ENCODE measurements around the gene LSM14A. TPM values are rescaled to one million over a fixed set of nuclear protein-coding genes. Genes with fewer than 3 reads are reported as not detected.
"Not testable (repeated sequence)": the region's sequence is repeated elsewhere in the genome, so short reads cannot be mapped to it uniquely, and the experiment has no call there.

LSM14A gene
- total RNA-seq, 1 experiment from 2014 or later: 199 TPM

DNA sequence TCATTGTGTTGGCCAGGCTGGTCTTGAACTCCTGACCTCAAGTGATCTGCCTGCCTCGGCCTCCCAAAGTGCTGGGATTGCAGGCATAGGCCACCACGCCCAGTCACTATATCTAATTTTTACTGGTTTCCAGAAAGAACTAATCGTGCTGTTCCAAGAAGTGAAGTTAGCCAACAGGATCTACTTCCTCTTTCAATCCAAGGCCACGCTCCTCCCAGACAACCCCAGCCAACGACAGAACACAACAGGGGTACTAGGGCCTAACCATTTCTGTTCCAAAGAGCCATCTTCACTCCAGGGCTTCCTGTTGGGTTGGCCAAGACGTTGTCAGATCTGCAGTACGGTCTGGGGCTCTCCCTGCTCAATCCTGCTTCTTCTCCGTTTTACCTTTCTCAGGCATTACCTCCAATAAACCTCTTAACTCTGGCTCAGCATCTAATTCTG is 7.0 kb upstream of the LSM14A start:
- Histone ChIP-seq H2BK5ac (ENCODE audit: insufficient read length, low read length) (no peak overlapping the region), H4K20me1 (ENCODE audit: control insufficient read depth, insufficient read depth, insufficient read length) (no peaks in the 10 kb centered on the region), H3K79me1 (ENCODE audit: insufficient read depth, low read depth, low read length, poor library complexity, severe bottlenecking) (no peaks in the 10 kb centered on the region), H3K27ac (ENCODE audit: insufficient read length, low read depth, low read length) (no peak overlapping the region), H2AFZ (ENCODE audit: low read length) (no peak overlapping the region), H3K27me3 (ENCODE audit: insufficient read depth, low read length) (no peaks in the 10 kb centered on the region), H3K79me2 (ENCODE audit: insufficient read depth, low read length) (no peaks in the 10 kb centered on the region), H3K4me2 (ENCODE audit: insufficient read depth, insufficient read length, low read length) (no peak overlapping the region), H3K4ac (ENCODE audit: low read depth, low read length) (no peak overlapping the region), H2BK12ac (ENCODE audit: insufficient read length, low read depth, low read length) (no peak overlapping the region), H3K23ac (ENCODE audit: insufficient read length, low read depth, low read length) (no peak overlapping the region), H3K14ac (ENCODE audit: insufficient read depth, low read length) (no peak overlapping the region), H4K5ac (ENCODE audit: insufficient read length, low read depth, low read length) (no peak overlapping the region), H3K56ac (ENCODE audit: insufficient read length, low read depth, low read length) (no peak overlapping the region), H4K91ac (ENCODE audit: insufficient read length, low read depth, low read length) (no peak overlapping the region), H3K9me3 (ENCODE audit: control insufficient read depth, low read depth, low read length) (no peaks in the 10 kb centered on the region), H2BK120ac (ENCODE audit: low read depth, low read length, poor library complexity, severe bottlenecking) (no peak overlapping the region), H4K8ac (replicated peaks; ENCODE audit: insufficient read length, low read depth, low read length) (no peak overlapping the region), H3K18ac (ENCODE audit: insufficient read length, low read depth, low read length) (no peak overlapping the region), H3K9ac (ENCODE audit: extremely low read depth, insufficient read length, low read length) (no peak overlapping the region), H3K23me2 (ENCODE audit: insufficient read length, low read depth, low read length, poor library complexity, severe bottlenecking) (no peaks in the 10 kb centered on the region), H3K4me1 (ENCODE audit: insufficient read depth, low read length) (no peaks in the 10 kb centered on the region), H2BK20ac (ENCODE audit: low read depth, low read length, poor library complexity, severe bottlenecking) (no peak overlapping the region), H2AK5ac (ENCODE audit: insufficient read length, low read length) (no peak overlapping the region), H2BK15ac (ENCODE audit: low read depth, low read length) (no peak overlapping the region), H3T11ph (ENCODE audit: low read length) (no peak overlapping the region)
- no peak for DNase-seq
- Mint-ChIP-seq H3K9me3 (no peaks in the 10 kb centered on the region), H3K27ac (no peak overlapping the region), H3K4me1 (no peaks in the 10 kb centered on the region), H3K36me3 (ENCODE audit: insufficient read depth in 1 of 3, low read depth in 3 of 3) (no peaks in the 10 kb centered on the region), H3K27me3 (ENCODE audit: low read depth) (peaks cover 2% of the 10 kb centered on the region), H3K4me3 (no peak overlapping the region)
- TF ChIP-seq, protein P1, sequence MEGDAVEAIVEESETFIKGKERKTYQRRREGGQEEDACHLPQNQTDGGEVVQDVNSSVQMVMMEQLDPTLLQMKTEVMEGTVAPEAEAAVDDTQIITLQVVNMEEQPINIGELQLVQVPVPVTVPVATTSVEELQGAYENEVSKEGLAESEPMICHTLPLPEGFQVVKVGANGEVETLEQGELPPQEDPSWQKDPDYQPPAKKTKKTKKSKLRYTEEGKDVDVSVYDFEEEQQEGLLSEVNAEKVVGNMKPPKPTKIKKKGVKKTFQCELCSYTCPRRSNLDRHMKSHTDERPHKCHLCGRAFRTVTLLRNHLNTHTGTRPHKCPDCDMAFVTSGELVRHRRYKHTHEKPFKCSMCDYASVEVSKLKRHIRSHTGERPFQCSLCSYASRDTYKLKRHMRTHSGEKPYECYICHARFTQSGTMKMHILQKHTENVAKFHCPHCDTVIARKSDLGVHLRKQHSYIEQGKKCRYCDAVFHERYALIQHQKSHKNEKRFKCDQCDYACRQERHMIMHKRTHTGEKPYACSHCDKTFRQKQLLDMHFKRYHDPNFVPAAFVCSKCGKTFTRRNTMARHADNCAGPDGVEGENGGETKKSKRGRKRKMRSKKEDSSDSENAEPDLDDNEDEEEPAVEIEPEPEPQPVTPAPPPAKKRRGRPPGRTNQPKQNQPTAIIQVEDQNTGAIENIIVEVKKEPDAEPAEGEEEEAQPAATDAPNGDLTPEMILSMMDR (conservative IDR thresholded peaks at IDR 0.05): no peak
- WGBS (ENCODE audit: extremely low coverage, insufficient read length, low lambda C conversion rate): no CpG with 5 or more reads among the region's 8 CpGs

- not testable (repeated sequence) for H3K56ac ChIP-seq (ENCODE audit: insufficient read length, low read depth, low read length)
These were observed 2.7 kb upstream of the LSM14A start for GRCh38 chr19:34169475-34170199.

More at GRCh38 chr19:34169475-34170199, 2.7 kb upstream of the LSM14A start:
- not testable (repeated sequence) for H3K79me1 ChIP-seq (ENCODE audit: insufficient read depth, low read depth, low read length, poor library complexity, severe bottlenecking); H3K9ac ChIP-seq (ENCODE audit: extremely low read depth, insufficient read length, low read length); H3K4me2 ChIP-seq (ENCODE audit: insufficient read depth, insufficient read length, low read length); H2BK20ac ChIP-seq (ENCODE audit: low read depth, low read length, poor library complexity, severe bottlenecking); H2BK120ac ChIP-seq (ENCODE audit: low read depth, low read length, poor library complexity, severe bottlenecking); H3K4me1 ChIP-seq (ENCODE audit: insufficient read depth, low read length); H3K4me3 Mint-ChIP-seq; H3K9me3 Mint-ChIP-seq; H2AFZ ChIP-seq (ENCODE audit: low read length); H3K27me3 Mint-ChIP-seq (ENCODE audit: low read depth); H3K23ac ChIP-seq (ENCODE audit: insufficient read length, low read depth, low read length); H3K79me2 ChIP-seq (ENCODE audit: insufficient read depth, low read length); H3K23me2 ChIP-seq (ENCODE audit: insufficient read length, low read depth, low read length, poor library complexity, severe bottlenecking); H3K4ac ChIP-seq (ENCODE audit: low read depth, low read length); H3K27ac ChIP-seq (ENCODE audit: insufficient read length, low read depth, low read length); DNase-seq; H2BK5ac ChIP-seq (ENCODE audit: insufficient read length, low read length); H2AK5ac ChIP-seq (ENCODE audit: insufficient read length, low read length); H3K27ac Mint-ChIP-seq; H4K91ac ChIP-seq (ENCODE audit: insufficient read length, low read depth, low read length); H4K8ac ChIP-seq (replicated peaks; ENCODE audit: insufficient read length, low read depth, low read length); H3K9me3 ChIP-seq (ENCODE audit: control insufficient read depth, low read depth, low read length); H2BK12ac ChIP-seq (ENCODE audit: insufficient read length, low read depth, low read length); H3K27me3 ChIP-seq (ENCODE audit: insufficient read depth, low read length); H3K14ac ChIP-seq (ENCODE audit: insufficient read depth, low read length); H4K20me1 ChIP-seq (ENCODE audit: control insufficient read depth, insufficient read depth, insufficient read length); H4K5ac ChIP-seq (ENCODE audit: insufficient read length, low read depth, low read length); H3K18ac ChIP-seq (ENCODE audit: insufficient read length, low read depth, low read length); H3T11ph ChIP-seq (ENCODE audit: low read length); H2BK15ac ChIP-seq (ENCODE audit: low read depth, low read length)
- no CpG with 5 or more reads among the region's 12 CpGs for WGBS (ENCODE audit: extremely low coverage, insufficient read length, low lambda C conversion rate)
- Mint-ChIP-seq H3K4me1 (peaks cover 8 to 17% of the 10 kb centered on the region in 2 experiments), H3K36me3 (ENCODE audit: insufficient read depth in 1 of 3, low read depth in 3 of 3) (peaks cover 5 to 15% (median 14%) of the 10 kb centered on the region in 3 experiments; a peak in 6 of 7 replicates)

Measured in H9 (cell line).